Measurements from ENCODE around the gene ACCSL.

The ACCSL gene

GRCh38 chr11:44104481-44105294 lies 56.9 kb downstream of the ACCSL start:
- peak; percentile 20 for DNase-seq

DNA sequence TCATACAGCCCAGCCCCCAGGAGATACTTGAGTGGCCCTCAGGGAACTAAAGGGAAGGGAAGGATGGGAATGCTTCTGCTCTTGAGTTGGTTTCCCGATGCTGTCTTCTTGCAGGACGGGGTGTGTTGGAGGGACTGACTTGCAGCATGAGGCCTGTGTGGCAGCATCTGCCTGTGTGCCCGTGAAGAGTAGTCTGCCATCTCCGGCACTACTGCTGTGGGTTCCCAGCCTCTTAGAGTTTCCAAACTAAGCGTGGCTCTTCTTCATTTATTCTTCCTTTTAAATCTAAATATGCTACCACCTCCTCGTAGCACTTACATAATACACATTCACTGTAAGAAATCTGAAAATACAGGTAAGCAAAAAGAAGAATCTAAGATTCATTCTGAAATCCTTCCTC lies 60.5 kb downstream of the ACCSL start:
- no peak for DNase-seq
